SU-DHL-6 (cell line): ENCODE data around the gene ACAP2.

ENCODE experiments used
- EZH2phosphoT487 ChIP-seq: fragments of 200-600 bp; sonication (generic), shearing (Covaris generic); conservative IDR thresholded peaks from 2 replicates; pipeline ENCODE4 v1.6.1; 2018; ENCODE audit warnings: mild to moderate bottlenecking, antibody characterized with exemption, low read length, moderate library complexity, mixed read lengths
- TF ChIP-seq, protein P1 (sequence below): fragments of 200-600 bp; sonication (generic); IDR thresholded peaks from one replicate; pipeline ENCODE4 v1.5.1; 2017; ENCODE audit warnings: antibody characterized with exemption, mild to moderate bottlenecking, low read length, moderate library complexity; ENCODE audit not compliant: insufficient read depth, poor library complexity, severe bottlenecking

DNA sequence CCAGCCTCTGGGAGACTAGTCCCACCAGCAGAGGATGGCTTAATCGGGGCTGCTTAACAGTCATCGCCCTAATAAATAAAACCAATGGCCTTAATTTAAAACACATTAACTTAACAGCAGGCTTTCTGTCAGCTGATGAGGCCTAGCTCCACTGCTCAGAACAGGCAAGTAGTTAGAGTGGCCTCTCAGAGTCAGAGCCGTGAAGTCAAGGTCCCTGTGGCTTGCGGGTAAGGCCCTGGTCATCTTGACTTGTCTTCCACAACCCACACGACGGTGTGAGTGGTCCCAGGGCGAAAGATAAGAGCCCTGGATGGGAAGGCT is 183.7 kb downstream of the ACAP2 start:
- TF ChIP-seq, protein P1, sequence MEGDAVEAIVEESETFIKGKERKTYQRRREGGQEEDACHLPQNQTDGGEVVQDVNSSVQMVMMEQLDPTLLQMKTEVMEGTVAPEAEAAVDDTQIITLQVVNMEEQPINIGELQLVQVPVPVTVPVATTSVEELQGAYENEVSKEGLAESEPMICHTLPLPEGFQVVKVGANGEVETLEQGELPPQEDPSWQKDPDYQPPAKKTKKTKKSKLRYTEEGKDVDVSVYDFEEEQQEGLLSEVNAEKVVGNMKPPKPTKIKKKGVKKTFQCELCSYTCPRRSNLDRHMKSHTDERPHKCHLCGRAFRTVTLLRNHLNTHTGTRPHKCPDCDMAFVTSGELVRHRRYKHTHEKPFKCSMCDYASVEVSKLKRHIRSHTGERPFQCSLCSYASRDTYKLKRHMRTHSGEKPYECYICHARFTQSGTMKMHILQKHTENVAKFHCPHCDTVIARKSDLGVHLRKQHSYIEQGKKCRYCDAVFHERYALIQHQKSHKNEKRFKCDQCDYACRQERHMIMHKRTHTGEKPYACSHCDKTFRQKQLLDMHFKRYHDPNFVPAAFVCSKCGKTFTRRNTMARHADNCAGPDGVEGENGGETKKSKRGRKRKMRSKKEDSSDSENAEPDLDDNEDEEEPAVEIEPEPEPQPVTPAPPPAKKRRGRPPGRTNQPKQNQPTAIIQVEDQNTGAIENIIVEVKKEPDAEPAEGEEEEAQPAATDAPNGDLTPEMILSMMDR, result no peak
- TF ChIP-seq EZH2phosphoT487, result no peak
